ENCODE measurements around the gene TNFRSF25. TPM values are rescaled to one million over a fixed set of nuclear protein-coding genes. Genes with fewer than 3 reads are reported as not detected.

TNFRSF25 gene
- total RNA-seq, 1 experiment from 2014 or later = 19.5 TPM

DNA sequence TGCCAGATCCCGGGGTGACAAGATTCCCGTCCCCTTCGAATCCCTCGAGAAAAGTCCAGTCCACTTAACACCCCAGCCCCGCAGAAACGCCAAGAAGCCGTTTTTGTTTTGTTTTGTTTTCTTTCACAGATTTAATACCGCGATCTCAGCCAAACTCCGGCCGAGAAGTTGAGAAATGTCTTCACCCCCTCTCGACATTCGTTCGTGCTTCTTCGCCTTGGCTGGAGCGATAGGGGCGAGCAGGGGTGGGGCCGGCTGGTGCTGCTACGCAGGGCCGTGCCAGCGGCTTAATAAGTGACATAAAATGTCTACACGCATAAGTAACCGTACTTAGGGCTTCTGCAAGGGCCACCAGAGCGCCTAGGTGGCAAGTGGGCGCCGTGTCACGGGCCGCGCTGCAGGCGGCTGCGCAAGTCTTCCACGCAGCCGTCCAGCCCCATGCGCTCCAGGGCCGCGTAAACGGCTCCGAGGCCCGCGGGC, 4.9 kb downstream of the TNFRSF25 start:
- ChIA-PET CTCF (interaction anchor here (1.2 to 3.5 kb wide), 5 partner anchors 12 to 256 kb away, joined by 3 to 31 read pairs (median 5); no protein-coding TSS in a partner anchor), POLR2A (interaction anchor here (1.7 kb wide), 1 partner anchor 214 kb away, joined by 3 read pairs; no protein-coding TSS in a partner anchor)
- Mint-ChIP-seq H3K36me3 (peaks cover 6% of the 10 kb centered on the region), H3K4me3 (no peak overlapping the region), H3K9me3 (no peaks in the 10 kb centered on the region), H3K27ac (peak overlapping the region; percentile 74; the same call in 1 of the 2 replicates), H3K4me1 (peaks cover 27% of the 10 kb centered on the region), H3K27me3 (ENCODE audit: low read depth) (peaks cover 2% of the 10 kb centered on the region; the same call in 1 of the 2 replicates)
- no peak for ATAC-seq
- TF ChIP-seq ZNF423 (CRISPR knock-in tag; IDR thresholded peaks at IDR 0.05) = no peak
- TF ChIP-seq, protein P1, sequence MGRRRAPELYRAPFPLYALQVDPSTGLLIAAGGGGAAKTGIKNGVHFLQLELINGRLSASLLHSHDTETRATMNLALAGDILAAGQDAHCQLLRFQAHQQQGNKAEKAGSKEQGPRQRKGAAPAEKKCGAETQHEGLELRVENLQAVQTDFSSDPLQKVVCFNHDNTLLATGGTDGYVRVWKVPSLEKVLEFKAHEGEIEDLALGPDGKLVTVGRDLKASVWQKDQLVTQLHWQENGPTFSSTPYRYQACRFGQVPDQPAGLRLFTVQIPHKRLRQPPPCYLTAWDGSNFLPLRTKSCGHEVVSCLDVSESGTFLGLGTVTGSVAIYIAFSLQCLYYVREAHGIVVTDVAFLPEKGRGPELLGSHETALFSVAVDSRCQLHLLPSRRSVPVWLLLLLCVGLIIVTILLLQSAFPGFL (CRISPR knock-in tag; IDR thresholded peaks at IDR 0.05; ENCODE audit: borderline replicate concordance) = no peak
- no peak for TF ChIP-seq TCF7 (CRISPR knock-in tag; IDR thresholded peaks at IDR 0.05; ENCODE audit: low read depth)
- TF ChIP-seq, protein P2, sequence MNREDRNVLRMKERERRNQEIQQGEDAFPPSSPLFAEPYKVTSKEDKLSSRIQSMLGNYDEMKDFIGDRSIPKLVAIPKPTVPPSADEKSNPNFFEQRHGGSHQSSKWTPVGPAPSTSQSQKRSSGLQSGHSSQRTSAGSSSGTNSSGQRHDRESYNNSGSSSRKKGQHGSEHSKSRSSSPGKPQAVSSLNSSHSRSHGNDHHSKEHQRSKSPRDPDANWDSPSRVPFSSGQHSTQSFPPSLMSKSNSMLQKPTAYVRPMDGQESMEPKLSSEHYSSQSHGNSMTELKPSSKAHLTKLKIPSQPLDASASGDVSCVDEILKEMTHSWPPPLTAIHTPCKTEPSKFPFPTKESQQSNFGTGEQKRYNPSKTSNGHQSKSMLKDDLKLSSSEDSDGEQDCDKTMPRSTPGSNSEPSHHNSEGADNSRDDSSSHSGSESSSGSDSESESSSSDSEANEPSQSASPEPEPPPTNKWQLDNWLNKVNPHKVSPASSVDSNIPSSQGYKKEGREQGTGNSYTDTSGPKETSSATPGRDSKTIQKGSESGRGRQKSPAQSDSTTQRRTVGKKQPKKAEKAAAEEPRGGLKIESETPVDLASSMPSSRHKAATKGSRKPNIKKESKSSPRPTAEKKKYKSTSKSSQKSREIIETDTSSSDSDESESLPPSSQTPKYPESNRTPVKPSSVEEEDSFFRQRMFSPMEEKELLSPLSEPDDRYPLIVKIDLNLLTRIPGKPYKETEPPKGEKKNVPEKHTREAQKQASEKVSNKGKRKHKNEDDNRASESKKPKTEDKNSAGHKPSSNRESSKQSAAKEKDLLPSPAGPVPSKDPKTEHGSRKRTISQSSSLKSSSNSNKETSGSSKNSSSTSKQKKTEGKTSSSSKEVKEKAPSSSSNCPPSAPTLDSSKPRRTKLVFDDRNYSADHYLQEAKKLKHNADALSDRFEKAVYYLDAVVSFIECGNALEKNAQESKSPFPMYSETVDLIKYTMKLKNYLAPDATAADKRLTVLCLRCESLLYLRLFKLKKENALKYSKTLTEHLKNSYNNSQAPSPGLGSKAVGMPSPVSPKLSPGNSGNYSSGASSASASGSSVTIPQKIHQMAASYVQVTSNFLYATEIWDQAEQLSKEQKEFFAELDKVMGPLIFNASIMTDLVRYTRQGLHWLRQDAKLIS (CRISPR knock-in tag; IDR thresholded peaks at IDR 0.05; ENCODE audit: borderline replicate concordance) = no peak
- TF ChIP-seq HMGA2 (CRISPR knock-in tag; IDR thresholded peaks at IDR 0.05) = no peak
- no peak for TF ChIP-seq NR1H2 (CRISPR knock-in tag; IDR thresholded peaks at IDR 0.05)
- TF ChIP-seq, protein P3, sequence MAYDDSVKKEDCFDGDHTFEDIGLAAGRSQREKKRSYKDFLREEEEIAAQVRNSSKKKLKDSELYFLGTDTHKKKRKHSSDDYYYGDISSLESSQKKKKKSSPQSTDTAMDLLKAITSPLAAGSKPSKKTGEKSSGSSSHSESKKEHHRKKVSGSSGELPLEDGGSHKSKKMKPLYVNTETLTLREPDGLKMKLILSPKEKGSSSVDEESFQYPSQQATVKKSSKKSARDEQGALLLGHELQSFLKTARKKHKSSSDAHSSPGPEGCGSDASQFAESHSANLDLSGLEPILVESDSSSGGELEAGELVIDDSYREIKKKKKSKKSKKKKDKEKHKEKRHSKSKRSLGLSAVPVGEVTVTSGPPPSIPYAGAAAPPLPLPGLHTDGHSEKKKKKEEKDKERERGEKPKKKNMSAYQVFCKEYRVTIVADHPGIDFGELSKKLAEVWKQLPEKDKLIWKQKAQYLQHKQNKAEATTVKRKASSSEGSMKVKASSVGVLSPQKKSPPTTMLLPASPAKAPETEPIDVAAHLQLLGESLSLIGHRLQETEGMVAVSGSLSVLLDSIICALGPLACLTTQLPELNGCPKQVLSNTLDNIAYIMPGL (CRISPR knock-in tag; IDR thresholded peaks at IDR 0.05) = no peak
- TF ChIP-seq ZNF396 (CRISPR knock-in tag; IDR thresholded peaks at IDR 0.05; ENCODE audit: borderline replicate concordance) = no peak
- TF ChIP-seq RORB (CRISPR knock-in tag; IDR thresholded peaks at IDR 0.05) = no peak
- TF ChIP-seq, protein P4, sequence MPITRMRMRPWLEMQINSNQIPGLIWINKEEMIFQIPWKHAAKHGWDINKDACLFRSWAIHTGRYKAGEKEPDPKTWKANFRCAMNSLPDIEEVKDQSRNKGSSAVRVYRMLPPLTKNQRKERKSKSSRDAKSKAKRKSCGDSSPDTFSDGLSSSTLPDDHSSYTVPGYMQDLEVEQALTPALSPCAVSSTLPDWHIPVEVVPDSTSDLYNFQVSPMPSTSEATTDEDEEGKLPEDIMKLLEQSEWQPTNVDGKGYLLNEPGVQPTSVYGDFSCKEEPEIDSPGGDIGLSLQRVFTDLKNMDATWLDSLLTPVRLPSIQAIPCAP (CRISPR knock-in tag; IDR thresholded peaks at IDR 0.05) = no peak
- TF ChIP-seq, protein P5, sequence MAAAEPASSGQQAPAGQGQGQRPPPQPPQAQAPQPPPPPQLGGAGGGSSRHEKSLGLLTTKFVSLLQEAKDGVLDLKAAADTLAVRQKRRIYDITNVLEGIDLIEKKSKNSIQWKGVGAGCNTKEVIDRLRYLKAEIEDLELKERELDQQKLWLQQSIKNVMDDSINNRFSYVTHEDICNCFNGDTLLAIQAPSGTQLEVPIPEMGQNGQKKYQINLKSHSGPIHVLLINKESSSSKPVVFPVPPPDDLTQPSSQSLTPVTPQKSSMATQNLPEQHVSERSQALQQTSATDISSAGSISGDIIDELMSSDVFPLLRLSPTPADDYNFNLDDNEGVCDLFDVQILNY (CRISPR knock-in tag; IDR thresholded peaks at IDR 0.05) = no peak
- TF ChIP-seq ZNF317 (CRISPR knock-in tag; IDR thresholded peaks at IDR 0.05; ENCODE audit: borderline replicate concordance, low read depth) = no peak
- no peak for TF ChIP-seq NFE2L1 (CRISPR knock-in tag; IDR thresholded peaks at IDR 0.05)
- TF ChIP-seq ATF1 (CRISPR knock-in tag; IDR thresholded peaks at IDR 0.05) = no peak
- TF ChIP-seq OVOL2 (CRISPR knock-in tag; IDR thresholded peaks at IDR 0.05; ENCODE audit: borderline replicate concordance) = no peak
- no peak for DNase-seq (ENCODE audit: low spot score)
